ENCODE data around the gene ENTHD1.

- no peak for TF ChIP-seq POLR2A (IDR thresholded peaks at IDR 0.05; ENCODE audit: low read depth, low read length)
- no peak for TF ChIP-seq TAF1 (IDR thresholded peaks at IDR 0.05; ENCODE audit: borderline replicate concordance, low read depth, low read length)
Observed at GRCh38 chr22:39908737-39909136, 15.2 kb upstream of the ENTHD1 start.
